Measurements from ENCODE around the gene P2RX6.
"Not testable (repeated sequence)": the region's sequence is repeated elsewhere in the genome, so short reads cannot be mapped to it uniquely, and the experiment has no call there.

The P2RX6 gene

GRCh38 chr22:21051145-21051830, 36.3 kb downstream of the P2RX6 start:
- DNase-seq (ENCODE audit: insufficient read length, low spot score): no peak

DNA sequence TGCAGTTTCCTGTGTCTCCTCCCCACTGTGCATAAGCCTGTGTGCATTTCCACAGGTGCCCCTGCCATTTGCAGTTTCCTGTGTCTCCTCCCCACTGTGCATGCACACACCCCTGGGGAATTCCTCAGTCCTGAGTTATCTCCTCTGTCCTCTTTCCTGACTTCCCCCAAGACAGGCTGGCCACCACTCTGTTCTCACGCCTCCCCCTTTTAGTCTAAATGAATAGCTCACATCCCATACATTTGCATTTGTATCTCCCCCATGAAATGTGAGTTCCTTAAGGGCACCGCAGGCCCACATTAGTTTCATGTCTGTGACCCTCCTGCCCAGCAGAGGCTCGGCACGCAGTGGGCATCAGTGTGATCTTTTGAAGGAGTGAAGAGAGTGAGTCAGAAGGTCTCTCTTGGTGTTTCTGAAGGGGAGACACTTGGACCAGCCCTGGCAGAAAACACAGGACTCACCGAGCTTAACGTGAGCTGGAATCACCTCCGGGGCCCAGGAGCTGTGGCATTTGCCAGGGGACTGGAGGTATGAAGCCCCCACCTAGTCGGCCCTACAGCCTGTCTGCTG, 37.0 kb downstream of the P2RX6 start:
- FAIRE-seq: no peak

More at GRCh38 chr22:21051145-21051830, 36.3 kb downstream of the P2RX6 start:
- FAIRE-seq: no peak

GRCh38 chr22:21052715-21053459, 37.9 kb downstream of the P2RX6 start:
- DNase-seq (ENCODE audit: insufficient read length, low spot score): no peak
- FAIRE-seq: no peak

More for the DNA sequence above, 37.0 kb downstream of the P2RX6 start:
- DNase-seq (ENCODE audit: insufficient read length, low spot score): no peak

- no peak for FAIRE-seq
- no peak for DNase-seq (ENCODE audit: insufficient read length, low spot score)
Measured at GRCh38 chr22:21054046-21054713, 39.2 kb downstream of the P2RX6 start.

GRCh38 chr22:21054714-21055563, 40.0 kb downstream of the P2RX6 start:
- no peak for FAIRE-seq
- DNase-seq (ENCODE audit: insufficient read length, low spot score): no peak

DNA sequence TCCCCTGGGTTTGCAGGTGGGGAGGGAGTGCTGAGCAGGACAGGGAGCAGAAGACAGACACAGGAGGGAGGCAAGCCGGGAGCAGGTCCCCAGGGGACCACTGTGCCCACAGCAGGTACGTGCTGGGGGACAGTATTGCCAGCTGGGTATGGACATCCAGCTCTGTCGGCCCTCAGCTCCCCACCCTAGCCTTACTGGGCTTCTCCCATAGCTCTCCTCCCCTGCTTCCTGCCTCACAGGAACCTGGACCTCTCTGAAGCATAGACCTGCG, 40.5 kb downstream of the P2RX6 start:
- DNase-seq (ENCODE audit: insufficient read length, low spot score): no peak

GRCh38 chr22:21055880-21056319, 40.9 kb downstream of the P2RX6 start:
- no peak for FAIRE-seq
- no peak for DNase-seq (ENCODE audit: insufficient read length, low spot score)

More for the DNA sequence above, 40.5 kb downstream of the P2RX6 start:
- no peak for FAIRE-seq

GRCh38 chr22:21060363-21060762, 45.4 kb downstream of the P2RX6 start:
- not testable (repeated sequence) for FAIRE-seq; DNase-seq (ENCODE audit: insufficient read length, low spot score)

GRCh38 chr22:21061660-21062321, 46.8 kb downstream of the P2RX6 start:
- not testable (repeated sequence) for FAIRE-seq; DNase-seq (ENCODE audit: insufficient read length, low spot score)

GRCh38 chr22:21064425-21064824, 49.5 kb downstream of the P2RX6 start:
- FAIRE-seq: not testable (repeated sequence)

GRCh38 chr22:21064917-21065864, 50.2 kb downstream of the P2RX6 start:
- FAIRE-seq (no peak), DNase-seq (ENCODE audit: insufficient read length, low spot score) (no peak)

More at GRCh38 chr22:21064425-21064824, 49.5 kb downstream of the P2RX6 start:
- DNase-seq (ENCODE audit: insufficient read length, low spot score): not testable (repeated sequence)

GRCh38 chr22:21067075-21067900, 52.3 kb downstream of the P2RX6 start:
- DNase-seq (ENCODE audit: insufficient read length, low spot score): no peak
- FAIRE-seq: no peak

DNA sequence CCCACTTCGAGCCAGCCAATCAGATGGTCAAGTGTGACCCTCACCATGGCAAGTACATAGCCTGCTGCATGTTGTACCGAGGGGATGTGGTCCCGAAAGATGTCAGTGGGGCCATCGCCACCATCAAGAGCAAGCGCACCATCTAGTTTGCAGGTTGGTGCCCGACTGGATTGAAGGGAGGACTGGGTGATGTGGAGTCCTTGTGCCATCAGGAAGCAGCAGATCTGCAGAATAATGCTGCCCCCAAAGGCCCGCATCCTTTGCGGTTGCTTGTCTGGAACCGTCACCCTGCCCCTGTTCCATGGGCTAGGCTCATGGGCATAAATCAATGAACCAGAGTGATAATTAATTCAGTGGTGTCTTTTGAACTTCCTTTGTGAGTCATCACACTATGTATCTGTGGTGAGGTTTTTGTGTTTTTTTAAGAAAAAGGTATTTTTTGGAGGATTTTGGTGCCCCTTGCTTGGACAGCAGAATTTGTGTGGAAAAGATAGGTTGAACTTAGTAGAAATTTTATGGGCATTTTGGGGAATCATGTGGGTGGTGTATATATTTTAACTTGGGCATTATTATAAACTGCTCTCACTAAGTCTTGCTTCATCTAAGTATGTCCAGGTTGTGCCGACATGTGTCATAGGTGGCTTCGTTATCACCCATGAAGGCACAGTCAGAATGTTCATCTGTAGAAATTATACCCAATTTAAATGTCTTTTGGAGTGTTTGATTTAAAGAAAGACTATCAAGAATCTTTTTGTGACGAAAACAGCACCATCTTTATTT, 53.1 kb downstream of the P2RX6 start:
- DNase-seq (ENCODE audit: insufficient read length, low spot score) (no peak), FAIRE-seq (no peak)

DNA sequence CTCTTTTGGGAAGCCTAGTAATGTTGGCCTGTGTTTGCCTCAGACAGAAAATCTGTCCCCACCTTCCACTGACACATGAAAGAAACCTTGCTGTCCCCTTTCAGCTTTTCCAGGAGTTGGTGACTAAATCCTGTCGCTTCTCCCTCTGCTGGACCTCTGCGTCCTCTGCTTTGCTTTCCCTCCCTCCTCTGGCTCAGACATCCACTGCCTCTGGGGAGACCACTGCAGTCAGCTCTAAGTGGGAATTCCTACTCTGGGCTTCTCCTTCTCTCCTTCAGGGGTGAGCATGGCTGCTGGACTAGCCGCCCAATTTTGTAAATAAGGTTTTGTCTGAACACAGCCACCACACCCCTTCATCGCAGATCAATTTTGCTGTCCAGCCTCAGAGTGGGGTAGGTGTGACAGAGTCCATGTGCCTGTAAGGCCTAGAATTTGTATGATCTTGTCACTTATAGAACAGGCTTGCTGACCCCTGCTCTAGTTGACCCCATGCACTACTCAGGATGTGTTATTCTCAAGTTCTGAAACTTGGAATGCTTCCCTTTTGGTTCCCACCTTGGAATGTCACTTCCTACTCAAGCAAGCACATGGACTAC, 53.8 kb downstream of the P2RX6 start:
- DNase-seq (ENCODE audit: insufficient read length, low spot score) (no peak), FAIRE-seq (no peak)

DNA sequence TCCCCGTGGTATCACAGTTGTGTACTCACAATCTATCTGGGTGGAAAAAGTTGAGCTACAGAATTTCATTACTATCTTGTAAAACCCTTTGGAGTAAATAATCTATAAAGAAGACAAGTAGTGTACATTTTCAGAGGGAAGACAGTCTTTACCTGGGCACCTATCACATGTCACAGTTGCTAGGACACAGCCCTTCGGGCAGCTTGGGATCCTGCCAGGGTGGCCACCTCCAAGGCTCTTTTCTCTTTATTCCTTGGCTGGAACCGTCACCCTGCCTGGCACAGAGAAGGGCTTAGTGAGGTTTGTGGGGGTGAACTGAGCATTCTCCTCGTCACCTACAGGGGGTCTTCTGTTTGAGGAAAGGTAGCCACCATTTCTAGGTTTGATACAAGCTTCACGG, 54.4 kb downstream of the P2RX6 start:
- DNase-seq (ENCODE audit: insufficient read length, low spot score) (no peak), FAIRE-seq (no peak)

- DNase-seq (ENCODE audit: insufficient read length, low spot score) (no peak), FAIRE-seq (no peak)
Measured at GRCh38 chr22:21070690-21071615, 56.0 kb downstream of the P2RX6 start.

All from GM19239 (cell line).